RWPE2 (cell line): ENCODE data around the gene PIEZO1.

ENCODE experiments used
- ATAC-seq: fragments of 200-7000 bp; cut with Tn5 transposase; 3 replicates; pipeline ENCODE4 v1.9.1; 2021; ENCODE audit warnings: low read depth
- DNase-seq: peaks from one replicate; pipeline ENCODE4 v3.0.0-alpha.2; 2020; ENCODE audit warnings: low spot score
- H3K27ac ChIP-seq: fragments of 450-650 bp; 2 replicates; pipeline ENCODE4 v1.5.1; 2017; ENCODE audit warnings: mild to moderate bottlenecking; ENCODE audit not compliant: poor library complexity, severe bottlenecking
- H3K27me3 ChIP-seq: fragments of 250-450 bp; sonication (Bioruptor Pico); 2 replicates; pipeline ENCODE4 v1.5.1; 2021; ENCODE audit warnings: mild to moderate bottlenecking, moderate library complexity; ENCODE audit not compliant: insufficient read depth, poor library complexity, severe bottlenecking
- H3K36me3 ChIP-seq: fragments of 250-450 bp; sonication (Bioruptor Pico); 2 replicates; pipeline ENCODE4 v1.5.1; 2020; ENCODE audit warnings: low read depth, mild to moderate bottlenecking, moderate library complexity
- H3K4me1 ChIP-seq: fragments of 250-450 bp; sonication (Bioruptor Pico); 2 replicates; pipeline ENCODE4 v1.5.1; 2021; ENCODE audit warnings: mild to moderate bottlenecking, moderate library complexity; ENCODE audit not compliant: insufficient read depth, poor library complexity, severe bottlenecking
- H3K4me3 ChIP-seq: fragments of 250-450 bp; sonication (Bioruptor Pico); 2 replicates; pipeline ENCODE4 v1.5.1; 2021; ENCODE audit warnings: mild to moderate bottlenecking, moderate library complexity; ENCODE audit not compliant: severe bottlenecking
- H3K9me3 ChIP-seq: fragments of 250-450 bp; sonication (Bioruptor Pico); 2 replicates; pipeline ENCODE4 v1.5.1; 2021; ENCODE audit warnings: mild to moderate bottlenecking, moderate library complexity; ENCODE audit not compliant: severe bottlenecking
- TF ChIP-seq, protein P1 (sequence below): fragments of 450-650 bp; IDR thresholded peaks from one replicate; pipeline ENCODE4 v1.5.1; 2017; ENCODE audit warnings: mild to moderate bottlenecking, moderate library complexity; ENCODE audit not compliant: poor library complexity, severe bottlenecking

The PIEZO1 gene

GRCh38 chr16:88713054-88713453 lies 72.0 kb downstream of the PIEZO1 start:
- no peak overlapping the region for H3K27ac ChIP-seq
- no peaks in the 10 kb centered on the region for H3K4me1 ChIP-seq
- peaks cover 49% of the 10 kb centered on the region for H3K36me3 ChIP-seq
- H3K27me3 ChIP-seq, result no peaks in the 10 kb centered on the region
- H3K9me3 ChIP-seq, result no peaks in the 10 kb centered on the region
- no peak overlapping the region for H3K4me3 ChIP-seq
- DNase-seq (no peak), ATAC-seq (no peak)
- TF ChIP-seq, protein P1, sequence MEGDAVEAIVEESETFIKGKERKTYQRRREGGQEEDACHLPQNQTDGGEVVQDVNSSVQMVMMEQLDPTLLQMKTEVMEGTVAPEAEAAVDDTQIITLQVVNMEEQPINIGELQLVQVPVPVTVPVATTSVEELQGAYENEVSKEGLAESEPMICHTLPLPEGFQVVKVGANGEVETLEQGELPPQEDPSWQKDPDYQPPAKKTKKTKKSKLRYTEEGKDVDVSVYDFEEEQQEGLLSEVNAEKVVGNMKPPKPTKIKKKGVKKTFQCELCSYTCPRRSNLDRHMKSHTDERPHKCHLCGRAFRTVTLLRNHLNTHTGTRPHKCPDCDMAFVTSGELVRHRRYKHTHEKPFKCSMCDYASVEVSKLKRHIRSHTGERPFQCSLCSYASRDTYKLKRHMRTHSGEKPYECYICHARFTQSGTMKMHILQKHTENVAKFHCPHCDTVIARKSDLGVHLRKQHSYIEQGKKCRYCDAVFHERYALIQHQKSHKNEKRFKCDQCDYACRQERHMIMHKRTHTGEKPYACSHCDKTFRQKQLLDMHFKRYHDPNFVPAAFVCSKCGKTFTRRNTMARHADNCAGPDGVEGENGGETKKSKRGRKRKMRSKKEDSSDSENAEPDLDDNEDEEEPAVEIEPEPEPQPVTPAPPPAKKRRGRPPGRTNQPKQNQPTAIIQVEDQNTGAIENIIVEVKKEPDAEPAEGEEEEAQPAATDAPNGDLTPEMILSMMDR, result no peak

DNA sequence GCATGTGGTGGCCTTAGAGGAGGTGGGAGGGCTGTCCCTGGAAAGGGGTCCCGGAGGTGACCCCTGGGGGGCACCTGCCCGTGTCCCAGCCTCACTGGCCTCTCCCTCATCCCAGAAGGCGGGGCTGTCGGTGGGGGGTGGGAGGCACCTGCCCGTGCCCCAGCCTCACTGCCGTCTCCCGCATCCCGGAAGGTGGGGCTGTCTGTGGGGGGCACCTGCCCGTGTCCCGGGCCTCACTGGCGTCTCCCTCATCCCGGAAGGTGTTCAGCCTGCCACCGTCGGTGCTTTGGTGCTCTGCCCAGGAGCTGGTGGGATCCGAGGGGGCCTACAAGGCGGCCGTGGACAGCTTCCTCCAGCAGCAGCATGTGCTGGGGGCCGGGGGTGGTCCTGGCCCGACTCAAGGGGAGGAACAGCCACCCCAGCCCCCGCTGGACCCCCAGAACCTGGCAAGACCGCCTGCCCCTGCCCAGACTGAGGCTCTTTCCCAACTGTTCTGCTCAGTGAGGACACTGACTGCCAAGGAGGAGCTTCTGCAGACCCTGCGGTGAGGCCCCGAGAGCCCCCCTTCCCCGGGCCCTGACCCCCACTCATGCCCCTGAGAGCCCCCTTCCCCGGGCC lies 72.5 kb downstream of the PIEZO1 start:
- DNase-seq, result no peak

DNA sequence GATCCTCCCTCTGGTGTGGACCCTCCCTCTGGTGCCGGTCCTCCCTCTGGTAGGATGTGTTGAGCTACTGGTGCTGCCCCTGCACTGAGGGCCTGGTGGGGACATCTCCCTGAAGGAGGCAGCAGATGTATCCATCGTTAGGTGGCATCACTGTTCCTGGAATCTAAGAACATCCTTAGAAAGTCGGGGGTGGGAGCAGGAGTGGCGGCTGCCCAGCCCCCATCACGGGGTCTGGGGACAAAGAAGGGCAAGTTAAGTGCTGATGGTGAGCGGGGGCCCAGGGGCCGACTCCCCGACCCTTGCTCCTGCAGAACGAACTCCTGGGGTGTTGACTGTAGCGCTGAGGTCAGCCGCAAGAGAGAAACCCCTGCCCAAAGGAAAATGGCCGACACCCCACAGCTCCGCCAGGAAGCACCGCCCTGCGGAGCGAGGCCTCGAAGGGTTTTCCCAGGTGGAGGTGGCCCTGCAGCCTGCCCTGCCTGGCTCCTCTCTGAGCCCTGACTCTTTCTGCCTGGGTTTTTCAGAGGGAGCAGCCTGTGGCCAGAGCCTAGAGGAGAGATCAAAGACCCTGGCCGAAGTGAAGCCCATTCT lies 73.2 kb downstream of the PIEZO1 start:
- Histone ChIP-seq H3K36me3 (peaks cover 36% of the 10 kb centered on the region), H3K27ac (no peak overlapping the region), H3K4me3 (no peak overlapping the region), H3K27me3 (no peaks in the 10 kb centered on the region), H3K4me1 (no peaks in the 10 kb centered on the region), H3K9me3 (no peaks in the 10 kb centered on the region)
- ATAC-seq (no peak), DNase-seq (no peak)
- TF ChIP-seq, protein P1, result no peak

More for the DNA sequence above, 72.5 kb downstream of the PIEZO1 start:
- peaks cover 43% of the 10 kb centered on the region for H3K36me3 ChIP-seq
- no peak for ATAC-seq
- no peak overlapping the region for H3K27ac ChIP-seq
- TF ChIP-seq, protein P1, result no peak
- H3K4me1 ChIP-seq, result no peaks in the 10 kb centered on the region
- no peaks in the 10 kb centered on the region for H3K27me3 ChIP-seq
- H3K9me3 ChIP-seq, result no peaks in the 10 kb centered on the region
- H3K4me3 ChIP-seq, result no peak overlapping the region

DNA sequence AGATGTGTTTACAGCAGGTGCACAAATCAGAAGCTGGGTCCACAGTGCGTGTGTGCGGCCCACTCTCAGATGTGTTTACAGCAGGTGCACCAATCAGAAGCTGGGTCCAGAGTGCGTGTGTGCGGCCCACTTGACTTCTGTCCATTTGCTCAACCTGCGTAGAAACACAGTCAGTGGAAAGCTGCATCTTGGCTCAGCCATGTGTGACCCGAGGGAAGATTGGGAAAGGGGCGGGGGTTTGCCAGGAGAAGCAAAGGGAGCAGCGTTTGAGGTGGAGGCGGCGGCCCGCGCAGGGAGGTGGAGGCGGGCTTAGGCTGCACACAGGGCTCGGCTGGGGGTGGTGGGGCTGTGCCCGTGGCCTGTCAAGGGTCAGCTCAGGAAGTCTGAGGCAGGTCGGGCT lies 74.5 kb downstream of the PIEZO1 start:
- TF ChIP-seq, protein P1, result no peak
- H3K4me3 ChIP-seq, result no peak overlapping the region
- no peaks in the 10 kb centered on the region for H3K4me1 ChIP-seq
- H3K9me3 ChIP-seq, result no peaks in the 10 kb centered on the region
- no peaks in the 10 kb centered on the region for H3K27me3 ChIP-seq
- ATAC-seq, result no peak
- no peak for DNase-seq
- H3K27ac ChIP-seq, result no peak overlapping the region
- peaks cover 24% of the 10 kb centered on the region for H3K36me3 ChIP-seq
